HepG2 (cell line): Measurements from ENCODE around the gene KAT7. TPM values are rescaled to one million over a fixed set of nuclear protein-coding genes. Genes with fewer than 3 reads are reported as not detected.

Experiments
- ATAC-seq: fragments of 200-7000 bp; cut with Tn5 transposase; 3 replicates; pipeline ENCODE4 v1.9.1; 2020; ENCODE audit warnings: mild to moderate bottlenecking, moderate library complexity
- BruUV-seq: library from RNA; stranded (reverse); fragments of 400-500 nt; replicated peaks from 2 replicates; lab custom pipeline; 2021; lab: Mats Ljungman, UMichigan
- CTCF ChIA-PET: fragments of 300-600 bp; formaldehyde crosslinking; extraction: SDS; loops from one replicate; lab custom pipeline; 2021; ENCODE audit warnings: low total read pairs, inconsistent platforms, low intra/inter-chr PET ratio; lab: Yijun Ruan, JAX
- POLR2A ChIA-PET: fragments of 350-600 bp; sonication (Branson Sonifier 250); formaldehyde crosslinking; loops from one replicate; lab custom pipeline; 2020; ENCODE audit warnings: antibody characterized with exemption, inconsistent platforms; lab: Yijun Ruan, JAX
- DNase-seq: peaks from one replicate; pipeline ENCODE4 v3.0.0-alpha.2; 2015; ENCODE audit warnings: low spot score
- FAIRE-seq: peaks from 3 replicates; lab custom pipeline; 2011; peaks lifted over from hg19 to GRCh38; lab: Jason Lieb, UNC
- H2AFZ ChIP-seq: one replicate; pipeline ENCODE4 v1.6.1; 2011; ENCODE audit warnings: low read length, inconsistent platforms
- H3K27ac ChIP-seq: fragments of 300-600 bp; 3 replicates; pipeline ENCODE4 v1.8.0; 2011; ENCODE audit warnings: mixed run types, mild to moderate bottlenecking, mixed read lengths, low read length, inconsistent platforms; ENCODE audit not compliant: insufficient read depth; ENCODE audit errors: extremely low read length
- H3K27me3 ChIP-seq, 2 experiments: fragments of 200-600 bp in 1 of 2; 2 replicates in 1 of 2; 3 replicates in 1 of 2; pipeline versions ENCODE4 v1.6.0 to v1.8.0; 2011; ENCODE audit warnings: low read length in 2 of 2, mild to moderate bottlenecking in 2 of 2, moderate library complexity in 2 of 2, inconsistent platforms in 1 of 2; ENCODE audit not compliant: insufficient read depth in 2 of 2, control insufficient read depth in 1 of 2
- H3K36me3 ChIP-seq, 2 experiments: fragments of 200-600 bp in 1 of 2; replicated peaks in 1 of 2; 2 replicates in 1 of 2; 3 replicates in 1 of 2; pipeline versions ENCODE4 v1.5.1 to v1.8.0; 2011; ENCODE audit warnings: low read length in 2 of 2, inconsistent platforms in 1 of 2; ENCODE audit not compliant: insufficient read depth in 2 of 2, control insufficient read depth in 1 of 2
- H3K4me1 ChIP-seq: 2 replicates; pipeline ENCODE4 v1.5.1; 2012; ENCODE audit warnings: low read length, inconsistent platforms; ENCODE audit not compliant: insufficient read depth
- H3K4me2 ChIP-seq: 2 replicates; pipeline ENCODE4 v1.6.0; 2011; ENCODE audit warnings: low read depth, low read length, inconsistent platforms
- H3K4me3 ChIP-seq, 3 experiments: fragments of 200-600 bp in 1 of 3; sonication (generic), shearing (Covaris generic) in 1 of 3; replicated peaks in 1 of 3; 2 replicates each; pipeline ENCODE4 v1.5.1; 2011 to 2016; ENCODE audit warnings: low read length in 3 of 3, inconsistent platforms in 2 of 3, low read depth in 2 of 3, mild to moderate bottlenecking in 2 of 3, control low read depth in 1 of 3, mixed read lengths in 1 of 3; ENCODE audit not compliant: insufficient read depth in 1 of 3
- H3K79me2 ChIP-seq: one replicate; pipeline ENCODE4 v1.6.1; 2011; ENCODE audit warnings: low read length, inconsistent platforms; ENCODE audit not compliant: insufficient read depth
- H3K9ac ChIP-seq: 2 replicates; pipeline ENCODE4 v1.6.0; 2011; ENCODE audit warnings: mild to moderate bottlenecking, low read depth, low read length, inconsistent platforms; ENCODE audit not compliant: insufficient read depth
- H3K9me3 ChIP-seq: 2 replicates; pipeline ENCODE4 v1.5.1; 2012; ENCODE audit warnings: mild to moderate bottlenecking, low read length
- H4K20me1 ChIP-seq: 2 replicates; pipeline ENCODE4 v1.6.0; 2011; ENCODE audit warnings: inconsistent platforms, mild to moderate bottlenecking, low read length, moderate library complexity; ENCODE audit not compliant: insufficient read depth
- AHR ChIP-seq: IDR thresholded peaks from 2 replicates; pipeline ENCODE4 v1.6.1; 2018; ENCODE audit warnings: missing genetic modification reagents, missing compliant biosample characterization
- GZF1 ChIP-seq: sonication (generic); formaldehyde crosslinking; IDR thresholded peaks from 2 replicates; pipeline ENCODE4 v1.5.1; 2020; ENCODE audit warnings: mild to moderate bottlenecking, missing genetic modification reagents
- MIXL1 ChIP-seq: IDR thresholded peaks from 2 replicates; pipeline ENCODE4 v1.6.1; 2016
- MYNN ChIP-seq: sonication (generic); formaldehyde crosslinking; IDR thresholded peaks from 2 replicates; pipeline ENCODE4 v1.4.0; 2020; ENCODE audit warnings: mild to moderate bottlenecking, low read depth, missing genetic modification reagents
- TAF1 ChIP-seq: sonication (generic); formaldehyde crosslinking; IDR thresholded peaks from 2 replicates; pipeline ENCODE4 v1.4.0; 2020; ENCODE audit warnings: missing genetic modification reagents
- TARDBP ChIP-seq: sonication (generic); formaldehyde crosslinking; IDR thresholded peaks from 2 replicates; pipeline ENCODE4 v1.8.0; 2022; ENCODE audit warnings: mild to moderate bottlenecking, missing genetic modification reagents
- TBX2 ChIP-seq: sonication (generic); formaldehyde crosslinking; IDR thresholded peaks from 2 replicates; pipeline ENCODE4 v1.5.0; 2020; ENCODE audit warnings: missing genetic modification reagents, mild to moderate bottlenecking, borderline replicate concordance
- ZBTB46 ChIP-seq: sonication (generic); formaldehyde crosslinking; IDR thresholded peaks from 2 replicates; pipeline ENCODE4 v1.4.0; 2020; ENCODE audit warnings: mild to moderate bottlenecking, missing genetic modification reagents, borderline replicate concordance
- ZIK1 ChIP-seq: sonication (generic); formaldehyde crosslinking; IDR thresholded peaks from 2 replicates; pipeline ENCODE4 v1.5.0; 2020; ENCODE audit warnings: mild to moderate bottlenecking, low read depth, missing genetic modification reagents, borderline replicate concordance
- ZNF224 ChIP-seq: sonication (generic); formaldehyde crosslinking; IDR thresholded peaks from 2 replicates; pipeline ENCODE4 v1.5.0; 2020; ENCODE audit warnings: mild to moderate bottlenecking, missing genetic modification reagents
- ZNF234 ChIP-seq: sonication (generic); formaldehyde crosslinking; conservative IDR thresholded peaks from 2 replicates; pipeline ENCODE4 v1.5.1; 2020; ENCODE audit warnings: mild to moderate bottlenecking, missing genetic modification reagents
- ZNF274 ChIP-seq: sonication (generic); formaldehyde crosslinking; IDR thresholded peaks from 2 replicates; pipeline ENCODE4 v1.5.1; 2020; ENCODE audit warnings: mild to moderate bottlenecking, missing genetic modification reagents
- ZNF678 ChIP-seq: sonication (generic); formaldehyde crosslinking; IDR thresholded peaks from 2 replicates; pipeline ENCODE4 v1.4.0; 2020; ENCODE audit warnings: mild to moderate bottlenecking, missing genetic modification reagents
- WGBS: methylation state at CpG from one replicate; pipeline ENCODE4 v1.1.6; 2017; ENCODE audit warnings: low lambda C conversion rate; 5-methylcytosine and 5-hydroxymethylcytosine counted together
- in situ Hi-C: cut with HindIII; loops from 2 replicates; pipeline ENCODE4 v1.10.0; 2017; ENCODE audit warnings: low pct_unique_long_range_greater_than_20kb; ENCODE audit not compliant: extremely low pct_ligation_motif_present
- intact Hi-C: fragments of 100-400 bp; cut with micrococcal nuclease; formaldehyde crosslinking; loops from one replicate; pipeline ENCODE4 v1.10.0; 2022; ENCODE audit not compliant: unreplicated experiment
- polyA plus RNA-seq, 8 experiments: library from polyadenylated mRNA; depleted of rRNA in 3 of 8; stranded (reverse) in 7 of 8; unstranded in 1 of 8; fragments of >200 nt; fragmentation: Illumina TruSeq in 4 of 8; extraction: Trizol in 4 of 8; gene quantifications; 2 replicates each; pipeline versions ENCODE4 v1.2.1 to v1.2.3, GENCODE V29; 2011 to 2016; ENCODE audit warnings: low read depth in 4 of 8, missing spikeins in 1 of 8, mixed read lengths in 1 of 8; ENCODE audit not compliant: insufficient read depth in 1 of 8
- total RNA-seq, 5 experiments: library from RNA; depleted of rRNA; stranded (reverse); fragments of >200 nt; fragmentation: Illumina TruSeq; extraction: Trizol; gene quantifications; 2 replicates each; pipeline ENCODE4 v1.2.3, GENCODE V29; 2016; ENCODE audit warnings: low read depth in 1 of 5
- TF ChIP-seq, protein P1 (sequence below): sonication (generic); formaldehyde crosslinking; IDR thresholded peaks from 2 replicates; pipeline ENCODE4 v1.5.1; 2020; ENCODE audit warnings: missing genetic modification reagents, mild to moderate bottlenecking, borderline replicate concordance

KAT7 gene
- total and polyA plus RNA-seq, 2 of the 13 experiments (the other 11 are each of a cell fraction or from before 2014, with no cell fraction given) = 21.2 to 39.2 TPM

DNA sequence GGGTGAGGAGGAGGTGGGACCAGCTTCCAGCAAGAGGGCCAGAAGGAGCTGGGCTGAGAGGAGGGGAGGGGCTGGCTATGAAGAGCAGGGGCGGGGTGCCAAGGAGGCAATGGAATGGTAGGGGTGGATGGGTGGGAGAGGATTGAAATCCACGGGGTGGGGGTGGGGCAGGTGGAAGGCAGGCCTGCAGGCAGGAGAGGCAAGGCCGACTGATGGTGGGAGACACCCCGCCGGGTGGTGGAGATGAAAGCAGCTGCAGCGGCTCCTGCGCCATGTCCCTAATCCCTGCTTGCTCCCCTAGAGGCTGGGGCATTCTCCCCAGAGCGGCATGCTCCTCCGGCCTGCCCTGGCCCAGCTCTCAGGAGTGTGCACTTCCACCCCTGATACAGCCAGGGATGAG, 87.2 kb downstream of the KAT7 start:
- Histone ChIP-seq H3K79me2 (no peaks in the 10 kb centered on the region), H3K4me3 (no peak overlapping the region), H3K9ac (no peak overlapping the region), H3K27ac (no peak overlapping the region), H3K36me3 (no peaks in the 10 kb centered on the region), H3K4me1 (peaks cover 6% of the 10 kb centered on the region), H3K4me2 (no peak overlapping the region), H2AFZ (no peak overlapping the region), H3K9me3 (no peaks in the 10 kb centered on the region), H3K27me3 (peaks cover 5 to 47% of the 10 kb centered on the region in 2 experiments; a peak in 4 of 5 replicates), H4K20me1 (no peaks in the 10 kb centered on the region)
- 29% methylated on average over 3 of the region's 9 CpGs for WGBS
- POLR2A ChIA-PET = no interaction called here
- DNase-seq (no peak), FAIRE-seq (no peak), ATAC-seq (peak; percentile 6; the same call in 1 of the 3 replicates)
- no TSS peak for BruUV-seq
- TF ChIP-seq AHR (CRISPR knock-in tag) (no peak), ZNF678 (CRISPR knock-in tag) (no peak), ZIK1 (CRISPR knock-in tag) (no peak), TBX2 (no peak), GZF1 (CRISPR knock-in tag) (no peak), TARDBP (CRISPR knock-in tag) (no peak), ZNF274 (CRISPR knock-in tag) (no peak), MIXL1 (CRISPR knock-in tag) (no peak), ZBTB46 (CRISPR knock-in tag) (no peak), MYNN (CRISPR knock-in tag) (no peak), ZNF224 (CRISPR knock-in tag) (no peak), TAF1 (CRISPR knock-in tag) (no peak), ZNF234 (CRISPR knock-in tag) (no peak)
- TF ChIP-seq, protein P1, sequence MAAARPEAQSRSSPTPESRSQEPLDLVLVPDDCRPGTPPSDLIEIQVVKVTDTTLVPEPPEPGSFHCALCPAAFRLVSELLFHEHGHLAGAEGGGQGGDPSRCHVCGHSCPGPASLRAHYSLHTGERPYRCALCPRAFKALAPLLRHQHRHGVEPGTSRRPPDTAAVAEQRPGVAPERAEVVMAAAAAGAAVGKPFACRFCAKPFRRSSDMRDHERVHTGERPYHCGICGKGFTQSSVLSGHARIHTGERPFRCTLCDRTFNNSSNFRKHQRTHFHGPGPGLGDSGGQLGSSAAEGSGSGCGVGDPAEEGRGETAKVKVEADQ (CRISPR knock-in tag) = no peak
- intact Hi-C loops (no loop called here), in situ Hi-C loops (no loop called here)
- CTCF ChIA-PET = no interaction called here
